ENCODE data around the gene ZBTB16.

GRCh38 chr11:114019046-114019445 lies 40.5 kb upstream of the ZBTB16 start:
- TF ChIP-seq CTCF (IDR thresholded peaks at IDR 0.05; ENCODE audit: extremely low read depth in 1 of 2, insufficient read depth in 1 of 2, low read depth in 1 of 2, low read length in 2 of 2) (no peak), POLR2A (IDR thresholded peaks at IDR 0.05; ENCODE audit: low read depth, low read length) (no peak), POLR2AphosphoS5 (IDR thresholded peaks at IDR 0.05; ENCODE audit: insufficient read depth, low read depth, low read length) (no peak), EZH2 (IDR thresholded peaks at IDR 0.05; ENCODE audit: borderline replicate concordance, low read depth, low read length, severe bottlenecking) (no peak), FOS (IDR thresholded peaks at IDR 0.05; ENCODE audit: borderline replicate concordance, insufficient read depth, low read length) (no peak), JUN (IDR thresholded peaks at IDR 0.05; ENCODE audit: borderline replicate concordance, insufficient read depth, insufficient read length, low read depth) (no peak)
- TF ChIP-seq, protein P1, sequence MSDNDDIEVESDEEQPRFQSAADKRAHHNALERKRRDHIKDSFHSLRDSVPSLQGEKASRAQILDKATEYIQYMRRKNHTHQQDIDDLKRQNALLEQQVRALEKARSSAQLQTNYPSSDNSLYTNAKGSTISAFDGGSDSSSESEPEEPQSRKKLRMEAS (IDR thresholded peaks at IDR 0.05; ENCODE audit: insufficient read depth, insufficient read length) = no peak

All from endothelial cell of umbilical vein (primary cell).